Right atrium auricular region (tissue), 2 donors: ENCODE measurements around the gene ALG14. TPM values are rescaled to one million over a fixed set of nuclear protein-coding genes. Genes with fewer than 3 reads are reported as not detected.
A peak's percentile ranks its signal among the peaks of the same experiment; 100 is the strongest.

Source experiments
- DNase-seq: peaks from one replicate; pipeline ENCODE4 v3.0.0-alpha.2; 2019; ENCODE audit warnings: low spot score
- H3K27ac ChIP-seq, 2 donors: fragments of 200-600 bp; sonication (generic); 1 replicate in 1 of 2; 2 replicates in 1 of 2; pipeline ENCODE4 v1.5.1; 2016 to 2019
- H3K27me3 ChIP-seq, 2 donors: fragments of 200-600 bp; sonication (generic); one replicate each; pipeline versions ENCODE4 v1.5.1 to v1.6.0; 2017 to 2019
- H3K36me3 ChIP-seq: fragments of 200-600 bp; sonication (generic); one replicate; pipeline ENCODE4 v1.5.1; 2016
- H3K4me1 ChIP-seq, 2 donors: fragments of 200-600 bp; sonication (generic); one replicate each; pipeline versions ENCODE4 v1.5.1 to v1.6.0; 2017 to 2019
- H3K4me3 ChIP-seq, 2 donors: fragments of 200-600 bp; sonication (generic); 1 replicate in 1 of 2; 2 replicates in 1 of 2; pipeline ENCODE4 v1.5.1; 2017 to 2019; ENCODE audit warnings: mild to moderate bottlenecking in 1 of 2, moderate library complexity in 1 of 2
- H3K9me3 ChIP-seq, 2 donors: fragments of 200-600 bp; sonication (generic); one replicate each; pipeline ENCODE4 v1.5.1; 2019
- total RNA-seq, 2 donors: library from RNA; depleted of rRNA; stranded (reverse); fragments of >200 nt; gene quantifications; one replicate each; pipeline ENCODE4 v1.1.0, GENCODE V29; 2016
- TF ChIP-seq, protein P1 (sequence below), 2 donors: fragments of 200-600 bp; sonication (generic); IDR thresholded peaks; one replicate each; pipeline ENCODE4 v1.5.1; 2019; ENCODE audit warnings: antibody characterized with exemption in 2 of 2

Gene ALG14
- total RNA-seq, 2 donors from 2014 or later, result 0.74 to 0.79 TPM

GRCh38 chr1:94989398-94989797 lies 83.4 kb downstream of the ALG14 start:
- H3K9me3 ChIP-seq, result no peaks in the 10 kb centered on the region
- no peaks in the 10 kb centered on the region for H3K36me3 ChIP-seq
- H3K4me3 ChIP-seq, result no peak overlapping the region
- DNase-seq, result no peak
- TF ChIP-seq, protein P1, sequence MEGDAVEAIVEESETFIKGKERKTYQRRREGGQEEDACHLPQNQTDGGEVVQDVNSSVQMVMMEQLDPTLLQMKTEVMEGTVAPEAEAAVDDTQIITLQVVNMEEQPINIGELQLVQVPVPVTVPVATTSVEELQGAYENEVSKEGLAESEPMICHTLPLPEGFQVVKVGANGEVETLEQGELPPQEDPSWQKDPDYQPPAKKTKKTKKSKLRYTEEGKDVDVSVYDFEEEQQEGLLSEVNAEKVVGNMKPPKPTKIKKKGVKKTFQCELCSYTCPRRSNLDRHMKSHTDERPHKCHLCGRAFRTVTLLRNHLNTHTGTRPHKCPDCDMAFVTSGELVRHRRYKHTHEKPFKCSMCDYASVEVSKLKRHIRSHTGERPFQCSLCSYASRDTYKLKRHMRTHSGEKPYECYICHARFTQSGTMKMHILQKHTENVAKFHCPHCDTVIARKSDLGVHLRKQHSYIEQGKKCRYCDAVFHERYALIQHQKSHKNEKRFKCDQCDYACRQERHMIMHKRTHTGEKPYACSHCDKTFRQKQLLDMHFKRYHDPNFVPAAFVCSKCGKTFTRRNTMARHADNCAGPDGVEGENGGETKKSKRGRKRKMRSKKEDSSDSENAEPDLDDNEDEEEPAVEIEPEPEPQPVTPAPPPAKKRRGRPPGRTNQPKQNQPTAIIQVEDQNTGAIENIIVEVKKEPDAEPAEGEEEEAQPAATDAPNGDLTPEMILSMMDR (IDR thresholded peaks at IDR 0.05), result no peak
- no peak overlapping the region for H3K27ac ChIP-seq
- H3K4me1 ChIP-seq, result peaks cover 0 to 11% of the 10 kb centered on the region in 2 donors
- no peaks in the 10 kb centered on the region for H3K27me3 ChIP-seq

GRCh38 chr1:94988356-94988755 lies 84.4 kb downstream of the ALG14 start:
- TF ChIP-seq, protein P1 (IDR thresholded peaks at IDR 0.05), result no peak
- Histone ChIP-seq H3K36me3 (no peaks in the 10 kb centered on the region), H3K9me3 (no peaks in the 10 kb centered on the region), H3K4me1 (peaks cover 0 to 7% of the 10 kb centered on the region in 2 donors), H3K27ac (no peak overlapping the region), H3K27me3 (no peaks in the 10 kb centered on the region), H3K4me3 (no peak overlapping the region)
- no peak for DNase-seq

GRCh38 chr1:94986783-94987182 lies 86.0 kb downstream of the ALG14 start:
- Histone ChIP-seq H3K4me3 (no peak overlapping the region), H3K27ac (no peak overlapping the region), H3K36me3 (no peaks in the 10 kb centered on the region), H3K4me1 (peaks cover 0 to 13% of the 10 kb centered on the region in 2 donors), H3K27me3 (no peaks in the 10 kb centered on the region), H3K9me3 (no peaks in the 10 kb centered on the region)
- TF ChIP-seq, protein P1 (IDR thresholded peaks at IDR 0.05), result no peak
- DNase-seq, result no peak

- Histone ChIP-seq H3K9me3 (no peaks in the 10 kb centered on the region), H3K36me3 (no peaks in the 10 kb centered on the region), H3K27me3 (no peaks in the 10 kb centered on the region), H3K4me3 (no peak overlapping the region), H3K4me1 (peaks cover 0 to 28% of the 10 kb centered on the region in 2 donors), H3K27ac (peak overlapping the region; percentile 30 to 42)
- TF ChIP-seq, protein P1 (IDR thresholded peaks at IDR 0.05), result no peak
- DNase-seq, result peak; percentile 74
Measured at GRCh38 chr1:94983171-94983739, 89.5 kb downstream of the ALG14 start.

DNA sequence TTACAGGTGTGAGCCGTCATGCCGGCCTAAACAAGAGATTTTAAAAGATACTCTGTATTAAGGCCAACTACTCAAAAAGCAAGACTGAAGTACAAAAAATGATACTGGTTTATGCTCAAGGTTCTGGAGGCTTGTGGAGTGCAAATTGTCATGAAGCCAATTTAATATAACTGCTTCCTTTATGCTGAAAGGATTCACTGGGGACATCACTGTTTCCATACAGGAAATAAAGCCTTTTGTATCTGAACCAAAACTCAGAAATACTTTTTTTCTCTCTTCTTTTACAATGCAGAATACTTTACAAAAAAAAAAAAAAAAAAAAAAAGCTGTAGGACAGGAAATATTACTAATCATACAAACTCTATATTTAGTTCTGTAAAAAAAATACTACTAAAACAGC lies 90.4 kb downstream of the ALG14 start:
- Histone ChIP-seq H3K27me3 (no peaks in the 10 kb centered on the region), H3K27ac (peak overlapping the region in 1 of 2 donors; percentile 62), H3K9me3 (no peaks in the 10 kb centered on the region), H3K4me1 (peaks cover 0 to 28% of the 10 kb centered on the region in 2 donors), H3K4me3 (no peak overlapping the region), H3K36me3 (no peaks in the 10 kb centered on the region)
- TF ChIP-seq, protein P1 (IDR thresholded peaks at IDR 0.05), result no peak
- no peak for DNase-seq

DNA sequence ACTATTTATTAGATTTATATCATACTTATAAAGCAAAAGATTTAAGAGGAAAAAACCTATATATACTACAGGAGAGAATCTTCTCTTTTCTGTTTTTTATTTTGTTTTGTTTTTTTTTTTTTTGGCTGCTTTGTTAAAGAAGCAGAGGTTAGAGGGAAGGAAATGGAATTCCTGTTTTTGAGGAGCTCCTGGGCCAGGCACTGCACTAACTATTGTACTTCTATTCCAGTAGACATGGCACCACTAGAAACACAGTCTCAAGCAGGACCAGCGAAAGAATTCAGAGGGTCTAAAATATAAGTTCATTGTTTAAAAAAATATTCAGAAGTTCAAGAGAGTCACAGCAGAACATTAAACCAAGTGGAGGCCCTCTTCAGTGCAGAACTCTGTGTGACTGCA lies 91.2 kb downstream of the ALG14 start:
- DNase-seq, result no peak
- Histone ChIP-seq H3K27ac (peak overlapping the region in 1 of 2 donors; percentile 62), H3K27me3 (no peaks in the 10 kb centered on the region), H3K9me3 (no peaks in the 10 kb centered on the region), H3K4me1 (peaks cover 0 to 28% of the 10 kb centered on the region in 2 donors), H3K4me3 (no peak overlapping the region), H3K36me3 (no peaks in the 10 kb centered on the region)
- TF ChIP-seq, protein P1 (IDR thresholded peaks at IDR 0.05), result no peak
